ENCODE data around the gene NECAB2.

The NECAB2 gene

GRCh38 chr16:84029297-84030047, 61.4 kb downstream of the NECAB2 start:
- no peak for DNase-seq

DNA sequence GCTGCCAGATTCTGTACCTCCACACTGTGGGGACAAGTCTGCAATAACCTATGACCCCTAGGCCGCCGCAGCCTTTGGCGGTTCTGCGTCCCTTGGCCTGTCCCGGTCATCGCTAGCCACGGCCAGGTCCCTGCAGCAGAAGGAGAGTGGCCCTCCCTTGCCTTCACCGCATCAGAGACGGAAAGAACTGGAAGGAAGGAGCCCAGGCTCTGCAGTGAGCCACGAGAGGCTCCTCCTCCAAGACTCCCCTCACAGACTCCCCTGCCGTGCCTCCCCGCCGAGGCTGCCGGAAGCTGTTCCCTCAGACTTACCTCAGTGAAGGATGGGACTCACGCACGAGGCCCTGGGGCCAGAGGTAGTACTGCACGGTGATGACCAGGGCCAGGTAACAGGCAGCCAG, 63.5 kb downstream of the NECAB2 start:
- DNase-seq, result no peak

- DNase-seq, result no peak
Measured at GRCh38 chr16:84032458-84033178, 64.6 kb downstream of the NECAB2 start.

DNA sequence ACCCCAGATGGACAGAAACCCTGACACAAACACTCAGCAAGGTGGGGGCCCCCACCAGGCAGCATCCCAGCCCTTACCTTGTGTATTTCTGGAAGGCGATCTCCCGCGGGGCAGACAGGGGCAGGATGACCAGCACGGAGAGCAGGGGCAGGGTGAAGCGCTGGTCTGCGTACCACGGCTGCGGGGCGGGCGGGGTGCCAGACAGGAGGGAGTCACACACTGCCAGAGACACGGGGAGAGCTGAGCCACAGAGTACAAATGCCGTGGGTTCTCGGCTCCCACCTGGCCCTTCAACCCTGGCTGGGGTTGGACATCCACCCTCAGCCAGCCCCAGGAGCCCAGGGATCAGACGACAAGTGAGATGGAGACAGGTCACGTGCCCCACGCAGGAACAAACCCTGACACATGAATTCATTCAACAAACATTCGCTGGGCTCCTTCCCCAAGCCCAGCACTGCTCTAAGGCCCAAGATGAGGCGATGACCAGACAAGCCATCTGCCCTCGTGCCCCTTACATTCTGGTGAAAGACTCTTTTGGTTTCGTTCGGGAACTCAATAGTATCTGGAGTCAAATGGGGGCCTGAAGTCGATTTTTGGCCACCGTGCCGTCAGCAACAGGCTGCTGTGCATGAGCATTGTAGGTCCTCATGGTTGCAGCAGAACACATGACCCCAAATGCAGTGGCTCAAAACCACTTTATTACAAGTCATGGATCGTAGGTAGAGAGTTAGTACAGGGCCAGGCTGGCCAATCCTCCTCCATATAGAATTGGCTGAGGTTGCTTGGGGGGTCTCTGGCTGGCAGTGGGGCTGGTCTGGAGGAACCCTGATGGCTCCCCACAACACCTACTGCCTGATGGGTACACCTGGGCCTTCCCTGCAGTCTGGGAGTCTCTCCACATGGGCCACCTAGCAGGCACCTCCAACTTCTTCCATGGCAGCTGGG, 65.5 kb downstream of the NECAB2 start:
- DNase-seq, result no peak

GRCh38 chr16:84034516-84034915, 66.5 kb downstream of the NECAB2 start:
- DNase-seq, result no peak

DNA sequence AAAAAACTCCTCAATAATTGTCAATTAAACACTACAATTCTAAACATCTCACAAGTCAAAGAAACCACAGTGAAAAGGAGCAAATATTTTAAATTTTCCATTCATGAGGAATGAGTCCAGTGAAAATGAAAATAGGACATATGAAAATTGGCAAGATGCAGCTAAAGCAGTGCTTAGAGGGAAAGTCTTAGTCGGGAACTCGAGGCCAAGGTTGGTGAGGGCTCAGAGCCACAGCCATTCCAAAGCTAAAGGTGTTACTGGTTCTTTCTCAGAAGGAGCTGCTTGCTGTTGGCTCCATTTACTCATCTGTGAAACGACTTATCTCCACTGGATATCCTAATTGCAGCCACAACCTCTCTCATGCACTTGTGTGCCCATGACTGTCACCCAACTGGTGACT, 68.1 kb downstream of the NECAB2 start:
- no peak for DNase-seq

GRCh38 chr16:84036982-84037425, 69.0 kb downstream of the NECAB2 start:
- DNase-seq, result no peak

DNA sequence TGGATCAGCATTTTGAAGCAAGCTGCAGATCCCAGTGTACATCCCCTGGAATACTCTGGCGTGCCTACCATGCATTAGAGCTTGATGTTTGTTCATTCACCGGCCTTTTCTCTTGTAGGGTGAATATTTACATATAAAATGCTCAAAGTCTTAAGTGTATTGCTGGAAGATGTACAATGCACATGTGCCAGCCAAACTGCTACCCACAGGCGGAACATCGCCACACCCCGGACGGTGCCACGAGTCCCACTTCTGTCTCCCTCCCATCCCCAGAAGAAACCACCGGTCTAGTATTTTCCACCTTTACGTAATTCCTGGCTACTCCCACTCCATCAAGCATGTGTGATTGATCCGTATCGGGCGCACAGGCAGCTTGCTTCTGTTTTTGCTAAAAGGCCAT, 70.4 kb downstream of the NECAB2 start:
- DNase-seq, result no peak

DNA sequence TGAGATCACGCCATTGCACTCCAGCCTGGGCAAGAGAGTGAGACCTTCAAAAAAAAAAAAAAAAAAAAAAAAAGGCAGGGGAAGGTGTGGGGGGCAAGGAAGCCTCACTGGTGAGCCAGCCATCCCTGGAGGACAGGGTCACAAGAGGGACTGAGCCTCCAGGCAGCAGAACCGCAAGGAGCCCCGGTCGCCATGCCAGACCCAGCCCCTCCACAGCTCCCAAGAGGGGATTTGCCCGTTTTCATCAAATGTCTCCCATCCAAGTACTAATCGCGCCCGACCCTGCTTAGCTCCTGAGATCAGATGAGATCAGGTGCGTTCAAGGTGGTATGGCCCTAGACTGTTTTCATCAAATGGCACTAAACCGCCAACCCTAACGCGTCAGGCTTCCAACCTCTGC, 71.7 kb downstream of the NECAB2 start:
- DNase-seq, result no peak

- no peak for DNase-seq
Measured at GRCh38 chr16:84040226-84040822, 72.3 kb downstream of the NECAB2 start.

DNA sequence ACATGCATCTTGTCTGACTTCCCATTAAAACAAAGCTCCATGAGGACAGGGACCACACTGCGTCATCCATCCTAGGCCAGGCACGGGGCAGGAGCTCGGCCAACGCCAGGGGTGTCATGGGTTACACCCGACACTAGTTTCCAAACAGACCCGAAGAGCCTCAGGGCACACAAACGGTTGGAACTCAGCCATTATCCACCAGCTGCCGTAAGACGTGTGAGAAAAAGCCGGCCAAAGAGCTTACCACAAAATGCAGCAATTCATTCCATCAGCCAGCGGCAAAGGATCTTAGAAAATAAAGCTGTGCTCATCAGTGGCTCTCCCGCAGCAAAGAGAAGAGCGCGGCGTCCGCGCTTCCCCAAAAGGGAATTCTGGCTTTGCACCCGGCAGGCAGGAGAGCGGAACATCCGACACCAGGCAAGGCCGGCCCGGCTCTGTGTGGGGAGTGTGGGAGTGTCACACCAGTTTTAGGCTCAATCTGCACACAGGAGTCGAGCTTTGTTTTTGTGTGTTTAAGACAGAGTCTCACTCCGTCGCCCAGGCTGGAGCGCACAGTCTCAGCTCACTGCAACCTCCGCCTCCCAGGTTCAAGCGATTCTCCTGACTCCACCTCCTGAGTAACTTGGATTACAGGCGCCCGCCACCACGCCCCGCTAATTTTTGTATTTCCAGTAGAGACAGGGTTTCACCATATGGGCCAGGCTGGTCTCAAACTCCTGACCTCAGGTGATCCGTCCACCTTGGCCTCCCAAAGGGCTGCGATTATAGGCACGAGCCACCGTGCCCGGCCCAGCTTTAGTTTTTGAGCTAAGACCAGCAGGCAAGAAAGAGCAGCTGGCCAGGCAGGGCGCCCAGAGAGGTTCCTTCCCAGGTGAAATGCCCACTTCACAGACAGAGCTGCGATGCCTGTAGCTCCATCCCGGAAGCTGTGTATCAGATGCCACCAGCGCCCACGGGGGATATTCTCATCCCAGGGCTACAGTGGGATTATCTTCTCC, 73.1 kb downstream of the NECAB2 start:
- no peak for DNase-seq

DNA sequence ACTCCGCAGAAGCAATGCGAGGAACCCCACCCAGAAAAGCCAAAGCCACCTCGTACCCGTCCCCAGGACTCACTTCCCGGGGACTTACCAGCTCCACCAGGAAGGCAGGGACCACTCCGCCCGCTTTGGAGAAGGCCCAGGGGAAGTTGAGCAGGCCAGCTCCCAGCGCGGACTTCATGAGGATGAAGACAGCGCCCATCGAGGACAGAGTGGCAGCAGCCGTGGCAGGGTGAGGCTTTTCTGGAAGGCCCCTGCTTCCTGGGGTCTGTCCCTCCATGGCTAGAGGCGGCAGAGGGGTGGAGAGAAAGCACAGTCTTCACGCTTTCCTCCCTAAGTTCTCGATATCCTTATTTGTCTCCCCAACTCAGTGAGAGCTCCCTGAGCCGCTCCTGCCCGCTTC, 73.8 kb downstream of the NECAB2 start:
- no peak for DNase-seq

DNA sequence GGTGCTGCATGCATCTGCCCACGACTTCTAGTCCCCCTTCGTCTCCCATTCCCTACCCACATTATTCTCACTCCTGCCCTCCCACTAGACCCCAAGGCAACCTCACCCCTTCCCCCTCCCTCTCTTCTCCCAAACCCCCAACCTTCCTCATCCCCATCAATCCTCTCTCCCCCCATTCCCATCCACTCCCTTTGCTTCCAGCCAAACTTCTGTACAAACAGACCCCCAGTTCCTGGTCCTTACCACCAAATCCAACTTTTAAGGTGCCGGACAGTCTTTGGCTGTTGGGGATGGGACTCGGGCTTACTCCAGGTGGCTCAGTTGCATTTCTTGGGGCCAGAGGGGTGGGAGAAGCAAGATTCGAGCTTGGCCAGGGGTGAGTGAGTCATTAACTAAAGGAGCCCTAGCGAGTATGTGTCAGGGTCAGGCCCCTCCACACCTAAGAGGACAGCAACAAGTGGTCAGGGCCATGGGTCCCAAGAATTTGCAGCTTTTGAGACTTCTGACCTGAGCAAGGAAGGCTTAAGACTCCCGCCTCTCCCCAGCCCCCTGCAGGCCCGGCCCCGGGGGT, 74.3 kb downstream of the NECAB2 start, which contains the start of gene SLC38A8:
Gene SLC38A8 (minus strand): TSS at position 488 of the 571 bp plus-strand sequence. CDS start 638 bp downstream, outside the sequence.
- no peak for DNase-seq

DNA sequence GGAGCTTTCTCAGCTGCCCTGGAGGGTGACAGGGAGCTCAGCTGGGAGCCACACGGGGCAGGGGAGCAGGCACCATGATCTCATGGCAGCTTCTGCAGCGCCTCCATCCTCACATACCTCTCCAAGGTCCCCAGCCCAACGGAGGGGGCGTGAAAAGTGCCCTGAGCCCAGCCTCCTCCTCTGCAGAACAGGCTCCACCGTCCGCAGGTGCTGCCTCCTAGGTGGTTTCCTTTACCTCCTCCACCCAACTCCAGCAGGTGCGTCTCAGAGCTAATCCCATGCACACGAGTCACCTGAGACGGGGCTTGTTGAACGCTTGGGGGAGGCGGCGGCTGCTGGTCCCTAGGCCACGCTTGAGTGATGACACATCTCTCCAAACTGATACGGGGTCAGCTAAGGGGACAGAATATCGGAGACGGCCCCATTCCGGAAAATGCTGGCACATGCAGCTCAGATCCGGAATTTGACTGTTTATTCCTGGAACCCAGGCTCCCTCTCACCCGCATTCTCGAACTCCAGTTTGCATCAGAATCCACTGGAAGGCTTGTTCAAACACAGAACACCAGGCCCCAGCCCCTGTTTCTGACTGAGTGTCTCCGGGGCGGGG, 74.9 kb downstream of the NECAB2 start:
- peak; percentile 29 for DNase-seq

DNA sequence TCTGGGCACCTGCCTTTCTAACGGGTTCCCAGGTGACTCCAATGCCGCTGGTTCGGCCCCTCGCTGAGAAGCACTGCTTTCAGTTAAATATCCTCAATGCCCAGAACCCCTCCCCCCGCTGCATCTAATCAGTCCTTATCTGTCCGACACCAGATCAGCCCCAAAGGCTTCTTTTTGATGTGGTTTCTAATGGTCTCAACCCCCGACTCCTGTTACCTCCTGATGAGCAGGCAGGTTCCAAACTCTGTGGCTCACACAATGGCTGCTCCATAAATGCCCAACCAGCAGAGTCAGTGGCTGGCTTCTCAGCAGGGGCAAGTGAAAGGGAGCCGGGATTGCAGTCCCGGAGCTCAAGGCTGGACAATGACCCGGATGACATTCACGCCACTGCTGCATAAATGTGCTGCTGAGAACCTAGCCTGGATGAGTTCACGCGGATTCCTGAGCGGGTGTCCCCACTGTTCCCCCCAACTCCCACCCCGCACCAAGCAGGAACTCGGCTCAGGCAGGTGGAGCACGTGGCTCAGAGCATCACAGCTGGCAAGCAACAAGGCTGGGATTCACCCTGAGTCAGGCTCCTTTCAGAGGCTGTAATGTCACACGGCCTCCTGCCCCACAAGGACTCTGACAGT, 75.6 kb downstream of the NECAB2 start:
- peak; percentile 5 for DNase-seq

GRCh38 chr16:84044118-84044488, 76.1 kb downstream of the NECAB2 start:
- DNase-seq, result no peak

DNA sequence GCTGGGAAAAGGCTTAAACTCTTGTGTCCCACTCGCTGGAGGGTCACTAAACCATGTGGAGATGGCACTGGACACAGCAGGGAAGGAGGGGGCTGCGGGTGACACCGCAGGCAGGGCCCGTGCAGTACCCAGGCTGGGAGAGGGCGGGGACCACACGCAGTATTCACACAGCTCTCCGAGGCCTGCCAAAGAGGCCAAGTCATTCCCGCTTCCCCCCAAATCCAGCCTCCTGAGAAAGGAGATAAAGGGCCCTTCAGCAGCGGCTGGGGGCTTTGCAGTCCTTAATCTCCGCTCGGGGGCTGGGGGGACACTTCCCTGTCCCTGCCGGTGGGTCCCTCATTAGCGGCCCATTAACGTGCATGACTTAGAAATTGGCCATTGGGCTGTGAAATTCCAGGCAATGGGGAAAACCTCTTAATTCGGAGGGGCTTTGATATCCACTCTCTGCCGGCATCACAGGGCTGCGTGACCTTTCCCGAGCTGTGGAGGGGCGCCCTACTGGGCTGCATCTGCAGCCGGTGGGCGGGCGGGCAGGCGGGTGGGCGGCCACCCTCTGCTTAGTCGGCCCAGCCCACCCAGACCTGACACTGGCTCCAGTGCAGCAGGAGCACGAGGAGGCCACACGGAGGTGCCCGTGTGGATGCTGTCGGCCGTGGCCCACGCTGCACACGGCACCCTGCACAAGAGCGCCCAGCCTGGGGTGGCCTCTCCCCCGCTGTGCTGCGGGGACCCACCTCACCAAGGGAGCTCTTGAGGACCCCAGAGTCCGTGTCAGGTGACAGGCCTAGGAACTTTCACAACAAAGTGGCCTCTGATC, 77.2 kb downstream of the NECAB2 start:
- DNase-seq, result no peak

- no peak for DNase-seq
Measured at GRCh38 chr16:84045818-84046470, 77.9 kb downstream of the NECAB2 start.

- DNase-seq, result no peak
Measured at GRCh38 chr16:84047206-84047605, 79.2 kb downstream of the NECAB2 start.

Measured in DMS153 (cell line).